ENCODE data around the gene PAX8.

Gene PAX8

GRCh38 chr2:113268621-113269360, 9.9 kb downstream of the PAX8 start:
- Histone ChIP-seq H3K27ac (ENCODE audit: insufficient read depth, low read depth, low read length, poor library complexity, severe bottlenecking) (no peak overlapping the region), H3K27me3 (ENCODE audit: control insufficient read depth, insufficient read depth, low read length, poor library complexity, severe bottlenecking) (peaks cover 72% of the 10 kb centered on the region), H3K36me3 (ENCODE audit: control insufficient read depth, insufficient read depth, low read length) (no peaks in the 10 kb centered on the region), H3K4me1 (ENCODE audit: control insufficient read depth, insufficient read depth, low read length) (peaks cover 8% of the 10 kb centered on the region), H3K9me3 (ENCODE audit: control insufficient read depth, low read length) (no peaks in the 10 kb centered on the region), H3K4me3 (ENCODE audit: insufficient read depth, low read depth, low read length) (no peak overlapping the region)
- 91 to 92% methylated on average over 4 of the region's 4 CpGs for WGBS, 2 experiments

GRCh38 chr2:113266431-113266830, 12.3 kb downstream of the PAX8 start:
- Histone ChIP-seq H3K36me3 (ENCODE audit: control insufficient read depth, insufficient read depth, low read length) (no peaks in the 10 kb centered on the region), H3K27me3 (ENCODE audit: control insufficient read depth, insufficient read depth, low read length, poor library complexity, severe bottlenecking) (peaks cover 52% of the 10 kb centered on the region), H3K27ac (ENCODE audit: insufficient read depth, low read depth, low read length, poor library complexity, severe bottlenecking) (no peak overlapping the region), H3K9me3 (ENCODE audit: control insufficient read depth, low read length) (no peaks in the 10 kb centered on the region), H3K4me1 (ENCODE audit: control insufficient read depth, insufficient read depth, low read length) (no peaks in the 10 kb centered on the region), H3K4me3 (ENCODE audit: insufficient read depth, low read depth, low read length) (no peak overlapping the region)
- 89% methylated on average over 7 of the region's 7 CpGs for WGBS, 2 experiments

DNA sequence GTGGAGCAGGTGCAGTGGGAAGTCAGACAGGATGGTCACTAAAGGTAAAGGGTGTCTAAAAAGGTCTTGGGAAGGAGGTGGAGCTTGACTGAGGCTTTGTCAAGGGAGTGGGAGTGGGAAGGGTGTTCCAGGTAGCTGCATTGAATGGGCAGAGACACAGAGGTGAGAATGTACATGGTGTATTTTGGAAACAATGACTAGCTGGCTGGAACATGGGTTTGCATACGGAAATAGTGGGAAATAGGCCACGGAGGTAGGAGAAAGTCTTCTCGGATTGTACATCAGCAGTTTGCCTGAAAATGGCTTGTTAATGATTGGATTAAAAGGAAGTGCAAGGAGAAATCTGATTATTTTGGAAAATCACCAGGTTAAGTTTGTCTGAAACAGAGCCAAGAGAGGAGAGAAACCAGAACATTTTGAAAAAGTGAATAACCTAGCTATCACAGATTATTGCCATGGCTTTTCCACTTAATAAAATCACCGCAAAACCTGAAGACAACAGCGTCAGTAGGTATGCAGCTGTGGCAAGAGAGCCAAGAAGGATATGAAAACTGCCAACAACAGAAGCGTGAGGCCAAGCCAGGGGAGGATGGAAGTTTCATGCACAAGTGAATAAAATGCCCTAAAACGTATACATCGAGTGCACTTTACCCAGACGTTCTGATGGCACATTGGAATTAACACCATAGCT, 13.9 kb downstream of the PAX8 start:
- Histone ChIP-seq H3K27me3 (ENCODE audit: control insufficient read depth, insufficient read depth, low read length, poor library complexity, severe bottlenecking) (peaks cover 36% of the 10 kb centered on the region), H3K36me3 (ENCODE audit: control insufficient read depth, insufficient read depth, low read length) (no peaks in the 10 kb centered on the region), H3K4me1 (ENCODE audit: control insufficient read depth, insufficient read depth, low read length) (no peaks in the 10 kb centered on the region), H3K4me3 (ENCODE audit: insufficient read depth, low read depth, low read length) (no peak overlapping the region), H3K9me3 (ENCODE audit: control insufficient read depth, low read length) (no peaks in the 10 kb centered on the region), H3K27ac (ENCODE audit: insufficient read depth, low read depth, low read length, poor library complexity, severe bottlenecking) (no peak overlapping the region)
- WGBS, 2 experiments: 91 to 95% methylated on average over 9 of the region's 9 CpGs

DNA sequence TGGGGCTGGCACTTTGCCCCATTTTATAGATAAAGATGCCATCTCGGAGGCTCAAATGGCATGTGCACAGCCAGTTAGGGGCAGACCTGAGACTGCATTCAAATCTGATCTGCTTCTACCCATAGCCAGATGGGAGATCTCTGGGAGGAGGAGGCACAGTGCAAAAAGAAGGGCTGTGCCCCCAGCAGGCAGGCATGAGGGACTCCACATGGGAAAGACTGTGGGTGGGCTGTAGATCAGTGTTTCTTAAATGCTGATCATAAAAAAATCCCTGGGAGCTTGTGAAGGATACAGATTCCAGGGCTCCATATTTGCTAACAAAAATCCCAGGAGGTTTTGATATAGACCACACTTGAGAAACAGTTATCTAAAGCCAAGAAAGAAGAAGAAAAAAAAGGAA, 15.2 kb downstream of the PAX8 start:
- H3K4me3 ChIP-seq (ENCODE audit: insufficient read depth, low read depth, low read length): no peak overlapping the region
- H3K27ac ChIP-seq (ENCODE audit: insufficient read depth, low read depth, low read length, poor library complexity, severe bottlenecking): no peak overlapping the region
- H3K36me3 ChIP-seq (ENCODE audit: control insufficient read depth, insufficient read depth, low read length): no peaks in the 10 kb centered on the region
- H3K4me1 ChIP-seq (ENCODE audit: control insufficient read depth, insufficient read depth, low read length): no peaks in the 10 kb centered on the region
- H3K27me3 ChIP-seq (ENCODE audit: control insufficient read depth, insufficient read depth, low read length, poor library complexity, severe bottlenecking): peaks cover 36% of the 10 kb centered on the region
- H3K9me3 ChIP-seq (ENCODE audit: control insufficient read depth, low read length): no peaks in the 10 kb centered on the region
- whole genome bisulfite sequencing, 2 experiments: 89 to 100% methylated on average over 1 of the region's 1 CpG

- H3K36me3 ChIP-seq (ENCODE audit: control insufficient read depth, insufficient read depth, low read length): no peaks in the 10 kb centered on the region
- no peak overlapping the region for H3K4me3 ChIP-seq (ENCODE audit: insufficient read depth, low read depth, low read length)
- no peaks in the 10 kb centered on the region for H3K4me1 ChIP-seq (ENCODE audit: control insufficient read depth, insufficient read depth, low read length)
- H3K9me3 ChIP-seq (ENCODE audit: control insufficient read depth, low read length): no peaks in the 10 kb centered on the region
- H3K27ac ChIP-seq (ENCODE audit: insufficient read depth, low read depth, low read length, poor library complexity, severe bottlenecking): no peak overlapping the region
- 77 to 80% methylated on average over 6 of the region's 6 CpGs for WGBS, 2 experiments
- H3K27me3 ChIP-seq (ENCODE audit: control insufficient read depth, insufficient read depth, low read length, poor library complexity, severe bottlenecking): peaks cover 20% of the 10 kb centered on the region
Observed at GRCh38 chr2:113260991-113261390, 17.7 kb downstream of the PAX8 start.

GRCh38 chr2:113258471-113259147, 20.1 kb downstream of the PAX8 start:
- H3K27ac ChIP-seq (ENCODE audit: insufficient read depth, low read depth, low read length, poor library complexity, severe bottlenecking): no peak overlapping the region
- H3K36me3 ChIP-seq (ENCODE audit: control insufficient read depth, insufficient read depth, low read length): no peaks in the 10 kb centered on the region
- H3K27me3 ChIP-seq (ENCODE audit: control insufficient read depth, insufficient read depth, low read length, poor library complexity, severe bottlenecking): peaks cover 4% of the 10 kb centered on the region
- no peaks in the 10 kb centered on the region for H3K9me3 ChIP-seq (ENCODE audit: control insufficient read depth, low read length)
- WGBS, 2 experiments: 64 to 75% methylated on average over 4 to 6 of the region's 6 CpGs
- H3K4me1 ChIP-seq (ENCODE audit: control insufficient read depth, insufficient read depth, low read length): no peaks in the 10 kb centered on the region
- H3K4me3 ChIP-seq (ENCODE audit: insufficient read depth, low read depth, low read length): no peak overlapping the region

GRCh38 chr2:113257516-113258264, 21.0 kb downstream of the PAX8 start:
- no peaks in the 10 kb centered on the region for H3K9me3 ChIP-seq (ENCODE audit: control insufficient read depth, low read length)
- H3K27ac ChIP-seq (ENCODE audit: insufficient read depth, low read depth, low read length, poor library complexity, severe bottlenecking): no peak overlapping the region
- no peak overlapping the region for H3K4me3 ChIP-seq (ENCODE audit: insufficient read depth, low read depth, low read length)

DNA sequence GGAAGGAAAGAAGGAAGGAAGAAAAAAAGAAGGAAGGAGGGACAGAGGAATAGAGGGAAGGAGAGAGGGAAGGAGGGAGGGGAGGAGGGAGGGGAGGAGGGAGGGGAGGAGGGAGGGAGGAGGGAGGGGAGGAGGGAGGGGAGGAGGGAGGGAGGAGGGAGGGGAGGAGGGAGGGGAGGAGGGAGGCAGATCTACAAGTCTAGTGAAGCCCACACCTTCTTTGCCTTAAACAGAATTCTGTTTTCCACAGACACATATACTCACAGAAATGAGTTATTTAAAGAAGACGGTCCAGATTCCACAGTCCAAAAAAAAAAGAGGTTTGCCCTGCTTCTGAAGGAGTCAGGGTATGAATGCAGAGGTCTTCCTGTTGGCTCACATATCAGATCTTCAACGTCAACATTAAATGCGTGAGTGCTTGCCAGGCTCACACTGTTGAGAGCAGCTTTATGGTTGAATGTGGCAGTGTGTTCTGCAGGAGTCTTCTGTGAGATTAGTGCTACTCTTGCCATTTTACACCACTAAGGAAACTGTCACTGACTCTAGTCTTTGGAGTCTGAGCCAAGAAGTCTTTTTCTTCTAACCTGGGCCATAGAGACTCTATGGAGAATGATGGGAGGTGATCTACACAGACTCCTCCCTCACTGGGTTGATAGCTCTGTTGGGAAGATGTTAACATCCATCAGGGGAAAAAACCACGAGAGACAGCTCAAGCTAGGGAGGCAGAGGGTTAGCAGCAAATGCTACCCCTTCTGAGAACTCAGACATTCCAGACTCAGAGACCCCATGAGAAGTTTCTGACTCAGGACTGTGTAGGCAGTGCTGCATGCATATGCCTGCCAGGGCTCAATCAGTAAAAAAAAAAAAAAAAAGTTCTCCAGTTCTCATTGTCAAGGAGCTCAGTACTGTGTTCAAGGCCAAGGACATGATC, 23.3 kb downstream of the PAX8 start:
- H3K36me3 ChIP-seq (ENCODE audit: control insufficient read depth, insufficient read depth, low read length): no peaks in the 10 kb centered on the region
- WGBS, 2 experiments: 84 to 89% methylated on average over 4 of the region's 4 CpGs
- no peaks in the 10 kb centered on the region for H3K9me3 ChIP-seq (ENCODE audit: control insufficient read depth, low read length)
- H3K4me1 ChIP-seq (ENCODE audit: control insufficient read depth, insufficient read depth, low read length): no peaks in the 10 kb centered on the region
- no peaks in the 10 kb centered on the region for H3K27me3 ChIP-seq (ENCODE audit: control insufficient read depth, insufficient read depth, low read length, poor library complexity, severe bottlenecking)
- H3K27ac ChIP-seq (ENCODE audit: insufficient read depth, low read depth, low read length, poor library complexity, severe bottlenecking): no peak overlapping the region
- no peak overlapping the region for H3K4me3 ChIP-seq (ENCODE audit: insufficient read depth, low read depth, low read length)

More at GRCh38 chr2:113257516-113258264, 21.0 kb downstream of the PAX8 start:
- no peaks in the 10 kb centered on the region for H3K4me1 ChIP-seq (ENCODE audit: control insufficient read depth, insufficient read depth, low read length)
- WGBS, 2 experiments: 77 to 87% methylated on average over 7 of the region's 7 CpGs
- H3K27me3 ChIP-seq (ENCODE audit: control insufficient read depth, insufficient read depth, low read length, poor library complexity, severe bottlenecking): peaks cover under 1% of the 10 kb centered on the region
- no peaks in the 10 kb centered on the region for H3K36me3 ChIP-seq (ENCODE audit: control insufficient read depth, insufficient read depth, low read length)

DNA sequence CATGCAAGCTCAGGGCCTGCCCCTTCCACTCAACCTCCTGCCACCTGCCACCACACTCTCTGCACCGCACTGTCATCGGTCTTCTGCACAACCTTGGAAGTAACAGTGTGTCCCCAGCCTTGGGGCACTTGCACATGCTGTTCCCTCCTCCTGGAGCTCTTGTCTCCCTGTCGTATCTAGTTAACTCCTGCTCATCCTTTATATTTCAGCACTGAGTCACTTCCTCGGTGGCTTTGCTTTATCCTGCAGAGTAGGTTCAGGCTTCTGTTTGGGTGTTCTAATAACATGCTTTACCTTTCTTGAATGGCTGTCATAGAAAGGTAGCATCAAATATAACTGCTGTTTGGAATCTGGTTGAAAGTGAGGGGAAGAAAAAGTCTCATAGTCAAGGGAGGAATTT, 25.3 kb downstream of the PAX8 start:
- no peak overlapping the region for H3K27ac ChIP-seq (ENCODE audit: insufficient read depth, low read depth, low read length, poor library complexity, severe bottlenecking)
- no peak overlapping the region for H3K4me3 ChIP-seq (ENCODE audit: insufficient read depth, low read depth, low read length)
- no peaks in the 10 kb centered on the region for H3K9me3 ChIP-seq (ENCODE audit: control insufficient read depth, low read length)
- H3K27me3 ChIP-seq (ENCODE audit: control insufficient read depth, insufficient read depth, low read length, poor library complexity, severe bottlenecking): no peaks in the 10 kb centered on the region
- no peaks in the 10 kb centered on the region for H3K4me1 ChIP-seq (ENCODE audit: control insufficient read depth, insufficient read depth, low read length)
- no peaks in the 10 kb centered on the region for H3K36me3 ChIP-seq (ENCODE audit: control insufficient read depth, insufficient read depth, low read length)
- WGBS, 2 experiments: 85 to 86% methylated on average over 4 of the region's 4 CpGs
